Measurements from ENCODE around the gene CA12.

The CA12 gene

GRCh38 chr15:63402498-63403253 is 21.0 kb upstream of the CA12 start:
- peak in 2 of 51 donors; percentile 12 to 42 for DNase-seq

GRCh38 chr15:63401714-63402497 is 20.3 kb upstream of the CA12 start:
- no peak for DNase-seq

GRCh38 chr15:63401078-63401477 is 19.4 kb upstream of the CA12 start:
- no peak for DNase-seq

- DNase-seq: no peak
Observed at GRCh38 chr15:63398456-63398855, 16.8 kb upstream of the CA12 start.

GRCh38 chr15:63396152-63396928 is 14.7 kb upstream of the CA12 start:
- DNase-seq: no peak

GRCh38 chr15:63395730-63396151 is 14.1 kb upstream of the CA12 start:
- no peak for DNase-seq

- no peak for DNase-seq
Observed at GRCh38 chr15:63392361-63393009, 10.8 kb upstream of the CA12 start.

- no peak for DNase-seq
Observed at GRCh38 chr15:63391669-63392360, 10.2 kb upstream of the CA12 start.

GRCh38 chr15:63390689-63391088 is 9.0 kb upstream of the CA12 start:
- DNase-seq: no peak

- DNase-seq: peak in 2 of 51 donors; percentile 5 to 7
Observed at GRCh38 chr15:63389902-63390670, 8.4 kb upstream of the CA12 start.

- DNase-seq: no peak
Observed at GRCh38 chr15:63388511-63388910, 6.9 kb upstream of the CA12 start.

- no peak for DNase-seq
Observed at GRCh38 chr15:63387748-63388493, 6.3 kb upstream of the CA12 start.

- DNase-seq: no peak
Observed at GRCh38 chr15:63385911-63386531, 4.4 kb upstream of the CA12 start.

- no peak for DNase-seq
Observed at GRCh38 chr15:63384906-63385305, 3.3 kb upstream of the CA12 start.

- no peak for DNase-seq
Observed at GRCh38 chr15:63382966-63383710, 1.5 kb upstream of the CA12 start.

GRCh38 chr15:63380808-63381282 is 801 bp downstream of the CA12 start:
- no peak for DNase-seq

- no peak for DNase-seq
Observed at GRCh38 chr15:63380151-63380807, 1.4 kb downstream of the CA12 start.
